Stimulated activated CD8-positive, alpha-beta memory T cell treated with anti-CD3 and anti-CD28 coated beads, Interleukin-4, amount 100 ng/mL, for 24 hours (primary cell): ENCODE data around the gene DCD.
"Not testable (repeated sequence)": the region's sequence is repeated elsewhere in the genome, so short reads cannot be mapped to it uniquely, and the experiment has no call there.

ENCODE experiments used
- DNase-seq: peaks from one replicate; pipeline ENCODE4 v3.0.0-alpha.2; 2020; ENCODE audit warnings: low read depth

The DCD gene

GRCh38 chr12:54653025-54653424 is 4.9 kb upstream of the DCD start:
- no peak for DNase-seq

GRCh38 chr12:54650889-54651288 is 2.7 kb upstream of the DCD start:
- DNase-seq, result no peak

- no peak for DNase-seq
Measured at GRCh38 chr12:54650409-54650808, 2.2 kb upstream of the DCD start.

GRCh38 chr12:54649825-54650224 is 1.7 kb upstream of the DCD start:
- DNase-seq, result no peak

- no peak for DNase-seq
Measured at GRCh38 chr12:54641554-54641953, 6.6 kb downstream of the DCD start.

GRCh38 chr12:54641089-54641488 is 7.1 kb downstream of the DCD start:
- no peak for DNase-seq

GRCh38 chr12:54639112-54639511 is 9.1 kb downstream of the DCD start:
- DNase-seq, result not testable (repeated sequence)

- no peak for DNase-seq
Measured at GRCh38 chr12:54634795-54635194, 13.4 kb downstream of the DCD start, which contains the start of gene LACRT. Gene LACRT, minus strand, starts transcription at chr12:54634895. Its CDS starts 54 bp downstream, at chr12:54634841.

GRCh38 chr12:54631988-54632728 is 16.0 kb downstream of the DCD start:
- no peak for DNase-seq

- no peak for DNase-seq
Measured at GRCh38 chr12:54631551-54631950, 16.6 kb downstream of the DCD start.

- DNase-seq, result no peak
Measured at GRCh38 chr12:54629925-54630324, 18.2 kb downstream of the DCD start.

- DNase-seq, result no peak
Measured at GRCh38 chr12:54628186-54628846, 19.8 kb downstream of the DCD start.

- no peak for DNase-seq
Measured at GRCh38 chr12:54627304-54627703, 20.9 kb downstream of the DCD start.

- no peak for DNase-seq
Measured at GRCh38 chr12:54625598-54625997, 22.6 kb downstream of the DCD start.

- no peak for DNase-seq
Measured at GRCh38 chr12:54624315-54625279, 23.6 kb downstream of the DCD start.

GRCh38 chr12:54622463-54623183 is 25.5 kb downstream of the DCD start:
- no peak for DNase-seq

GRCh38 chr12:54616933-54617680 is 31.1 kb downstream of the DCD start:
- no peak for DNase-seq

GRCh38 chr12:54612225-54612750 is 35.9 kb downstream of the DCD start:
- no peak for DNase-seq

- no peak for DNase-seq
Measured at GRCh38 chr12:54611715-54612149, 36.4 kb downstream of the DCD start.

GRCh38 chr12:54608769-54609168 is 39.4 kb downstream of the DCD start:
- DNase-seq, result no peak

- no peak for DNase-seq
Measured at GRCh38 chr12:54608156-54608555, 40.0 kb downstream of the DCD start.
